Spleen (tissue), 11 donors: ENCODE measurements around the gene EPC2. TPM values are rescaled to one million over a fixed set of nuclear protein-coding genes. Genes with fewer than 3 reads are reported as not detected.

Experiments
- DNase-seq: peaks from one replicate; pipeline ENCODE4 v3.0.0-alpha.2; 2020
- H3K27ac ChIP-seq, 8 donors: fragments of 200-600 bp; sonication (generic) in 7 of 8; 1 replicate in 4 of 8; 2 replicates in 4 of 8; pipeline versions ENCODE4 v1.5.0 to v1.8.0; 2016 to 2021; ENCODE audit warnings: inconsistent platforms in 4 of 8, mild to moderate bottlenecking in 4 of 8, moderate library complexity in 1 of 8
- H3K27me3 ChIP-seq, 7 donors: fragments of 200-600 bp; sonication (generic) in 6 of 7; replicated peaks in 1 of 7; 1 replicate in 4 of 7; 2 replicates in 3 of 7; pipeline versions ENCODE4 v1.5.0 to v1.8.0; 2016 to 2021; ENCODE audit warnings: inconsistent platforms in 3 of 7, mild to moderate bottlenecking in 1 of 7
- H3K36me3 ChIP-seq, 6 donors: fragments of 200-600 bp; sonication (generic) in 5 of 6; 1 replicate in 4 of 6; 2 replicates in 2 of 6; pipeline versions ENCODE4 v1.5.0 to v1.8.0; 2016 to 2021; ENCODE audit warnings: inconsistent platforms in 2 of 6
- H3K4me1 ChIP-seq, 6 donors: fragments of 200-600 bp; sonication (generic) in 5 of 6; 1 replicate in 3 of 6; 2 replicates in 3 of 6; pipeline versions ENCODE4 v1.5.0 to v1.8.0; 2016 to 2021; ENCODE audit warnings: inconsistent platforms in 3 of 6
- H3K4me3 ChIP-seq, 8 donors: fragments of 200-600 bp; sonication (generic) in 7 of 8; 1 replicate in 4 of 8; 2 replicates in 4 of 8; pipeline versions ENCODE4 v1.5.0 to v1.8.0; 2016 to 2021; ENCODE audit warnings: inconsistent platforms in 4 of 8, mild to moderate bottlenecking in 4 of 8, moderate library complexity in 2 of 8
- H3K9me3 ChIP-seq, 8 donors: fragments of 200-600 bp; sonication (generic) in 7 of 8; 1 replicate in 4 of 8; 2 replicates in 4 of 8; pipeline versions ENCODE4 v1.5.0 to v1.8.0; 2016 to 2021; ENCODE audit warnings: inconsistent platforms in 4 of 8
- CTCF ChIP-seq, 11 experiments: fragments of 200-600 bp in 7 of 11; fragments of 450-650 bp in 4 of 11; sonication (generic) in 4 of 11; IDR thresholded peaks in 8 of 11; conservative IDR thresholded peaks in 3 of 11; 1 replicate in 7 of 11; 2 replicates in 4 of 11; pipeline versions ENCODE4 v1.4.0 to v1.8.0; 2016 to 2021; ENCODE audit warnings: antibody characterized with exemption in 11 of 11, inconsistent platforms in 4 of 11, mild to moderate bottlenecking in 1 of 11
- POLR2A ChIP-seq, 3 donors: fragments of 450-650 bp; IDR thresholded peaks; one replicate each; pipeline ENCODE4 v1.5.1; 2017; ENCODE audit warnings: antibody characterized with exemption in 3 of 3, mild to moderate bottlenecking in 1 of 3
- POLR2AphosphoS5 ChIP-seq, 3 donors: sonication (generic); formaldehyde crosslinking; IDR thresholded peaks; one replicate each; pipeline ENCODE4 v1.5.1; 2017; ENCODE audit warnings: antibody characterized with exemption in 3 of 3
- WGBS, 5 donors: extraction: QIAGEN DNeasy Blood & Tissue Kit in 3 of 5; methylation state at CpG; one replicate each; pipeline versions ENCODE4 v1.1.5 to v1.1.7; 2013 to 2018; 5-methylcytosine and 5-hydroxymethylcytosine counted together
- intact Hi-C: fragments of 100-400 bp; cut with DNase I; formaldehyde crosslinking; loops from one replicate; pipeline ENCODE4 v1.15.0; 2023; ENCODE audit warnings: low total_unique reads
- polyA plus RNA-seq, 3 donors: library from polyadenylated mRNA; stranded (reverse); fragments of 200-250 nt; gene quantifications; one replicate each; pipeline ENCODE4 v1.2.1, GENCODE V29; 2013
- total RNA-seq, 7 donors: library from RNA; depleted of rRNA in 3 of 7; stranded (reverse); fragments of >200 nt in 3 of 7; fragmentation: NEBNext Ultra II Directional in 4 of 7; extraction: Animal tissue kit (Norgen Biotek cat#: 25700) in 4 of 7; gene quantifications; one replicate each; pipeline versions ENCODE4 v1.1.0 to v1.2.1, GENCODE V29; 2016 to 2021
- donor health status: healthy with polysubstance abuse.
- donor health status: DM: no; HTN: no; CAD: no; lungs with moderate emphysema.
- donor health status: DM: no; HTN: no; CAD: no.
- donor health status: Bipolar disorder and iron deficiency.
- donor health status: healthy.
- donor health status: DM: no; HTN: no; CAD: no.
- donor health status: DM: yes; HTN: yes; CAD: no.

The EPC2 gene
- total and polyA plus RNA-seq, 10 donors, result 7.4 to 49.0 (median 40.7) TPM

- Histone ChIP-seq H3K9me3 (no peaks in the 10 kb centered on the region), H3K27ac (no peak overlapping the region), H3K4me1 (peaks cover 0 to 39% (median 15%) of the 10 kb centered on the region in 6 donors), H3K4me3 (no peak overlapping the region), H3K27me3 (no peaks in the 10 kb centered on the region), H3K36me3 (no peaks in the 10 kb centered on the region)
- 96 to 99% (median 98%) methylated on average over 5 of the region's 5 CpGs for WGBS, 5 donors
- intact Hi-C loops, result no loop called here
- no peak for TF ChIP-seq POLR2A (IDR thresholded peaks at IDR 0.05)
- no peak for TF ChIP-seq POLR2AphosphoS5 (IDR thresholded peaks at IDR 0.05)
- no peak for TF ChIP-seq CTCF (IDR thresholded peaks at IDR 0.05 in 8 of 11, conservative IDR thresholded peaks at IDR 0.05 in 3 of 11)
- DNase-seq, result no peak
Observed at GRCh38 chr2:148737742-148738141, 93.2 kb downstream of the EPC2 start.

- Histone ChIP-seq H3K27ac (no peak overlapping the region), H3K36me3 (peaks cover 0 to 5% (median 0%) of the 10 kb centered on the region in 6 donors), H3K4me1 (peaks cover 0 to 47% (median 18%) of the 10 kb centered on the region in 6 donors), H3K4me3 (no peak overlapping the region), H3K27me3 (no peaks in the 10 kb centered on the region), H3K9me3 (no peaks in the 10 kb centered on the region)
- WGBS, 5 donors, result 29 to 53% (median 35%) methylated on average over 2 of the region's 2 CpGs
- intact Hi-C loops, result no loop called here
- no peak for DNase-seq
- TF ChIP-seq CTCF (IDR thresholded peaks at IDR 0.05 in 8 of 11, conservative IDR thresholded peaks at IDR 0.05 in 3 of 11), result no peak
- TF ChIP-seq POLR2A (IDR thresholded peaks at IDR 0.05), result no peak
- no peak for TF ChIP-seq POLR2AphosphoS5 (IDR thresholded peaks at IDR 0.05)
Observed at GRCh38 chr2:148739454-148740105, 95.0 kb downstream of the EPC2 start.

- 95 to 100% (median 98%) methylated on average over 4 of the region's 4 CpGs for WGBS, 5 donors
- Histone ChIP-seq H3K27ac (no peak overlapping the region), H3K4me3 (no peak overlapping the region), H3K9me3 (no peaks in the 10 kb centered on the region), H3K27me3 (no peaks in the 10 kb centered on the region), H3K36me3 (peaks cover 0 to 14% (median 0%) of the 10 kb centered on the region in 6 donors), H3K4me1 (peaks cover 0 to 52% (median 18%) of the 10 kb centered on the region in 6 donors)
- DNase-seq, result no peak
- intact Hi-C loops, result no loop called here
- TF ChIP-seq CTCF (IDR thresholded peaks at IDR 0.05 in 8 of 11, conservative IDR thresholded peaks at IDR 0.05 in 3 of 11), result no peak
- TF ChIP-seq POLR2AphosphoS5 (IDR thresholded peaks at IDR 0.05), result no peak
- TF ChIP-seq POLR2A (IDR thresholded peaks at IDR 0.05), result no peak
Observed at GRCh38 chr2:148742373-148742772, 97.8 kb downstream of the EPC2 start.

GRCh38 chr2:148745151-148745851 is 100.8 kb downstream of the EPC2 start:
- no peaks in the 10 kb centered on the region for H3K27me3 ChIP-seq
- 97 to 99% (median 98%) methylated on average over 3 of the region's 3 CpGs for WGBS, 5 donors
- no peak for DNase-seq
- TF ChIP-seq POLR2AphosphoS5 (IDR thresholded peaks at IDR 0.05) (no peak), CTCF (IDR thresholded peaks at IDR 0.05 in 8 of 11, conservative IDR thresholded peaks at IDR 0.05 in 3 of 11) (no peak), POLR2A (IDR thresholded peaks at IDR 0.05) (no peak)
- intact Hi-C loops, result no loop called here
- H3K4me3 ChIP-seq, result no peak overlapping the region
- H3K9me3 ChIP-seq, result no peaks in the 10 kb centered on the region
- H3K36me3 ChIP-seq, result peaks cover 0 to 15% (median 0%) of the 10 kb centered on the region in 6 donors
- no peak overlapping the region for H3K27ac ChIP-seq
- peaks cover 0 to 35% (median 4%) of the 10 kb centered on the region in 6 donors for H3K4me1 ChIP-seq
